Ovary (tissue), 9 donors: ENCODE data around the gene GALNT16. TPM values are rescaled to one million over a fixed set of nuclear protein-coding genes. Genes with fewer than 3 reads are reported as not detected.

Experiments
- DNase-seq, 5 donors: peaks; one replicate each; pipeline ENCODE4 v3.0.0-alpha.2; 2019 to 2020
- H3K27ac ChIP-seq, 2 donors: fragments of 200-600 bp; one replicate each; pipeline versions ENCODE4 v1.5.1 to v1.8.0; 2019 to 2022
- H3K27me3 ChIP-seq: fragments of 200-600 bp; one replicate; pipeline ENCODE4 v1.8.0; 2022
- H3K36me3 ChIP-seq: fragments of 200-600 bp; sonication (generic); one replicate; pipeline ENCODE4 v1.5.1; 2019
- H3K4me1 ChIP-seq: one replicate; pipeline ENCODE4 v1.8.1; 2013; ENCODE audit warnings: mild to moderate bottlenecking, moderate library complexity; ENCODE audit not compliant: insufficient read depth
- H3K4me3 ChIP-seq: fragments of 200-600 bp; sonication (generic); one replicate; pipeline ENCODE4 v1.5.1; 2017
- H3K9me3 ChIP-seq, 2 donors: fragments of 200-600 bp in 1 of 2; sonication (generic) in 1 of 2; one replicate each; pipeline versions ENCODE4 v1.5.1 to v1.8.1; 2013 to 2019; ENCODE audit warnings: mild to moderate bottlenecking in 1 of 2, moderate library complexity in 1 of 2
- EP300 ChIP-seq: sonication (generic); formaldehyde crosslinking; IDR thresholded peaks from one replicate; pipeline ENCODE4 v1.6.1; 2017; ENCODE audit warnings: antibody characterized with exemption
- POLR2A ChIP-seq: fragments of 450-650 bp; IDR thresholded peaks from one replicate; pipeline ENCODE4 v1.6.1; 2017; ENCODE audit warnings: antibody characterized with exemption, mild to moderate bottlenecking, moderate library complexity
- WGBS, 3 donors: extraction: QIAGEN DNeasy Blood & Tissue Kit in 1 of 3; methylation state at CpG; one replicate each; pipeline versions ENCODE4 v1.1.5 to v1.1.7; 2013 to 2017; 5-methylcytosine and 5-hydroxymethylcytosine counted together
- intact Hi-C, 4 donors: fragments of 100-400 bp; cut with DNase I; formaldehyde crosslinking; loops; one replicate each; pipeline versions ENCODE4 v1.11.0 to v1.15.1; 2022 to 2023
- polyA plus RNA-seq, 2 donors: library from polyadenylated mRNA; stranded (reverse); fragments of 200-250 nt in 1 of 2; fragments of 350-450 nt in 1 of 2; fragmentation: Illumina TruSeq in 1 of 2; extraction: RNeasy Lipid Tissue Mini Kit (QIAGEN cat#74804) in 1 of 2; gene quantifications; one replicate each; pipeline ENCODE4 v1.2.3, GENCODE V29; 2013 to 2014
- total RNA-seq, 7 donors: library from RNA; depleted of rRNA in 2 of 7; stranded (reverse); fragments of >200 nt in 2 of 7; fragmentation: NEBNext Ultra II Directional in 3 of 7; extraction: Animal tissue kit (Norgen Biotek cat#: 25700) in 3 of 7; gene quantifications; one replicate each; pipeline versions ENCODE4 v1.1.0 to v1.2.4, GENCODE V29; 2016 to 2023
- TF ChIP-seq, protein P1 (sequence below), 3 donors: fragments of 450-650 bp in 2 of 3; fragments of 200-600 bp in 1 of 3; IDR thresholded peaks; one replicate each; pipeline versions ENCODE4 v1.5.1 to v1.8.0; 2016 to 2022; ENCODE audit warnings: antibody characterized with exemption in 3 of 3, mild to moderate bottlenecking in 1 of 3
- donor health status: DM: no; HTN: no; CAD: no; lungs with moderate emphysema.
- donor health status: DM: no; HTN: no; CAD: no.
- donor health status: Bipolar disorder and iron deficiency.
- donor health status: DM: yes; HTN: yes; CAD: no.
- donor health status: DM: no; HTN: no; CAD: no.
- donor health status: DM: yes; HTN: yes; CAD: no.

GALNT16 gene
- total and polyA plus RNA-seq, 9 donors = 0.36 to 5.3 (median 2.0) TPM

- intact Hi-C loops = no loop called here
- Histone ChIP-seq H3K36me3 (no peaks in the 10 kb centered on the region), H3K9me3 (no peaks in the 10 kb centered on the region), H3K27ac (no peak overlapping the region), H3K4me1 (peaks cover 2% of the 10 kb centered on the region), H3K27me3 (no peaks in the 10 kb centered on the region), H3K4me3 (no peak overlapping the region)
- TF ChIP-seq POLR2A = no peak
- TF ChIP-seq, protein P1, sequence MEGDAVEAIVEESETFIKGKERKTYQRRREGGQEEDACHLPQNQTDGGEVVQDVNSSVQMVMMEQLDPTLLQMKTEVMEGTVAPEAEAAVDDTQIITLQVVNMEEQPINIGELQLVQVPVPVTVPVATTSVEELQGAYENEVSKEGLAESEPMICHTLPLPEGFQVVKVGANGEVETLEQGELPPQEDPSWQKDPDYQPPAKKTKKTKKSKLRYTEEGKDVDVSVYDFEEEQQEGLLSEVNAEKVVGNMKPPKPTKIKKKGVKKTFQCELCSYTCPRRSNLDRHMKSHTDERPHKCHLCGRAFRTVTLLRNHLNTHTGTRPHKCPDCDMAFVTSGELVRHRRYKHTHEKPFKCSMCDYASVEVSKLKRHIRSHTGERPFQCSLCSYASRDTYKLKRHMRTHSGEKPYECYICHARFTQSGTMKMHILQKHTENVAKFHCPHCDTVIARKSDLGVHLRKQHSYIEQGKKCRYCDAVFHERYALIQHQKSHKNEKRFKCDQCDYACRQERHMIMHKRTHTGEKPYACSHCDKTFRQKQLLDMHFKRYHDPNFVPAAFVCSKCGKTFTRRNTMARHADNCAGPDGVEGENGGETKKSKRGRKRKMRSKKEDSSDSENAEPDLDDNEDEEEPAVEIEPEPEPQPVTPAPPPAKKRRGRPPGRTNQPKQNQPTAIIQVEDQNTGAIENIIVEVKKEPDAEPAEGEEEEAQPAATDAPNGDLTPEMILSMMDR (IDR thresholded peaks at IDR 0.05) = no peak
- no peak for TF ChIP-seq EP300
- no peak for DNase-seq
- WGBS, 3 donors = 95 to 96% (median 96%) methylated on average over 6 of the region's 6 CpGs
These were observed 22.5 kb downstream of the GALNT16 start for GRCh38 chr14:69282448-69282847.

DNA sequence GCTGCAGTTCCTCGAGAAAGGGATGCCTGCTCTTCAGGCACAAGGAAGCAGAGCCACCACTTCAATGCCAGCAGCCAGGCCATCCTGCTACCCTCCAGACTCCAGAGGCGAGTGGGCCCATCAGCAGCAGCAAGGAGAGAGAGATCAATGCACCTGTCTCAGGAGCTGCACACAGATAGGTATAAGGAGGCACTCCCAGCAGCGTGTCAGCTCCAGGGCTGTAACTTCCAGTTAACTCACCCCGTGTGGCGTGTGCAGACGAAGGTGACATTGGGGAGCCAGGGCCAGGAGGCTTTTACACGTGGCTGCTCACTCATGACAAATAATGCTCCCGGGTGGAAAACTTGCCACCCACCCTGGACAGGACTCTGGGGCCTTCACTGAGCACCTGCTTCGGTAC, 24.2 kb downstream of the GALNT16 start:
- H3K36me3 ChIP-seq = no peaks in the 10 kb centered on the region
- 76 to 88% (median 86%) methylated on average over 9 of the region's 9 CpGs for WGBS, 3 donors
- TF ChIP-seq, protein P1 (IDR thresholded peaks at IDR 0.05) = no peak
- no peak for TF ChIP-seq POLR2A
- no peak for TF ChIP-seq EP300
- no peaks in the 10 kb centered on the region for H3K27me3 ChIP-seq
- no peak for DNase-seq
- peaks cover 7% of the 10 kb centered on the region for H3K4me1 ChIP-seq
- H3K9me3 ChIP-seq = no peaks in the 10 kb centered on the region
- H3K27ac ChIP-seq = no peak overlapping the region
- intact Hi-C loops = no loop called here
- no peak overlapping the region for H3K4me3 ChIP-seq

GRCh38 chr14:69285661-69286255, 25.8 kb downstream of the GALNT16 start:
- intact Hi-C loops = no loop called here
- Histone ChIP-seq H3K27ac (no peak overlapping the region), H3K4me3 (no peak overlapping the region), H3K9me3 (no peaks in the 10 kb centered on the region), H3K4me1 (peaks cover 7% of the 10 kb centered on the region), H3K27me3 (no peaks in the 10 kb centered on the region), H3K36me3 (no peaks in the 10 kb centered on the region)
- DNase-seq = no peak
- 75 to 90% (median 86%) methylated on average over 7 of the region's 7 CpGs for WGBS, 3 donors
- no peak for TF ChIP-seq EP300

DNA sequence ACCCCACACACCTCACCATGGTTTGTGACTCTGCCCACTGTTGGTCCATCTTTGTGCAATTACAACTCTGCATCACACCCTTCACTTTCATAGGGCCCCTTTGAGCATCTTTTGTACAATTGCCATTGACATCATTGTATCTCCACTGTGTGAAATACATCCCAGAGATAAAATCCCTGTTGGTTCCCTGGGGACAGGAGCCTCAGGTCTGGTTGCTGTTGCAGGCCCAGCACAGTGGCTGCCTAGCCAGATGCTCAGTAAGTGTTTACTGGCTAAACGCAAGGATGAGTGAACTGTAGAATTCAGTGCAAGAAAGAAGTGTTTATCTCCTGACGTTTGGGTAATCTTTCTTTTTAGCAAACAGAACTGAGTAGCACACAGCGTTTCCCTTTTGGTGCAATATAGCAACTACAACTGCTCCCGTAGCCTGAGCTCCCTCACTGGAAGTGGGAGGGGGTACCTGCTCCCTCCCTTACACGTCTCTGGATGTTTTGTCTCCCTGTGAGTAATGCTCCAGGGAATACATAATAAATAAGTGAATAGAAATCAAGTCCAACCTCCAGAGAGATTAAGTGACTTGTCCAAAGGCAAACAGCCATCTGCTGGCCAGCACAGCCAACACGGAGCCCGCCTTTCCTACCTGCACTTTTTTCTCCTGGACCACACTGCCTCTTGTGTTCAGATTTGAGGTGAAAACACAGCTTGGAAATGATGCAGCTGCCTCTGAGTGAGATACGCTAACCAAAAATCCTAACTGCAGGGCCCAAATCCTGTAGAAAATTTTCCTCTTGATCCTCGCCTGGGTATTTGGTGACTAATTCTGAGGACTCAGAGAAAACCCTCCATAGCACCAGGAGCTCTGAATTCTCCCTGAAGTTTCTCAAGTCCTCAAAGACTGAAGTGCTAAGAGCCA, 27.4 kb downstream of the GALNT16 start:
- H3K36me3 ChIP-seq = no peaks in the 10 kb centered on the region
- TF ChIP-seq EP300 (no peak), POLR2A (no peak)
- TF ChIP-seq, protein P1 (IDR thresholded peaks at IDR 0.05) = no peak
- H3K4me1 ChIP-seq = peaks cover 10% of the 10 kb centered on the region
- H3K4me3 ChIP-seq = no peak overlapping the region
- H3K27ac ChIP-seq = peak overlapping the region in 1 of 2 donors; percentile 34
- H3K27me3 ChIP-seq = no peaks in the 10 kb centered on the region
- 15 to 19% (median 16%) methylated on average over 9 of the region's 9 CpGs for WGBS, 3 donors
- intact Hi-C loops = no loop called here
- peak in 2 of 5 donors; percentile 18 to 25 for DNase-seq
- no peaks in the 10 kb centered on the region for H3K9me3 ChIP-seq
